ENCODE measurements around the gene SLC7A7.
"Not testable (repeated sequence)": the region's sequence is repeated elsewhere in the genome, so short reads cannot be mapped to it uniquely, and the experiment has no call there.

The SLC7A7 gene

DNA sequence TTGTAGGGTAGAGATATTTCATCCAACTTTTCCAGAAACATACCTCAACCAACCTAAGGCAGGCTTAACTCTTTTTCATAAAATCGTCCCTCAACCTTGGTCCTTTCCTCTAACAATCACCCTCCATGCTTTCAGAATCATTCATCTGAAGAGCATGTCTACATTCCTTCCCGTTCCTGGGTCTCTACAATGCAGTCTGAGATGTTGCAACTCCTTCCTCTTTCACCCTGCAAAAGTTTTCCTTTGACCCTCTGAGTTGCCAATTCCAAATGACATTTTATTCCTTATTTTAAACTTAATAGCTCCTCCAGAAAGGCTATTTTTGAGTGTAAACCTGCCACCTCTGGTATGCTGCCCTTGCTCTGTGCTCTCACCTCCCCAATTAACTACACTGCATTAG lies 16.7 kb downstream of the SLC7A7 start:
- no peak for TF ChIP-seq ZNF274 (IDR thresholded peaks at IDR 0.05; ENCODE audit: low read depth, low read length)
- H3K4me3 ChIP-seq (ENCODE audit: low read length) = no peak overlapping the region

DNA sequence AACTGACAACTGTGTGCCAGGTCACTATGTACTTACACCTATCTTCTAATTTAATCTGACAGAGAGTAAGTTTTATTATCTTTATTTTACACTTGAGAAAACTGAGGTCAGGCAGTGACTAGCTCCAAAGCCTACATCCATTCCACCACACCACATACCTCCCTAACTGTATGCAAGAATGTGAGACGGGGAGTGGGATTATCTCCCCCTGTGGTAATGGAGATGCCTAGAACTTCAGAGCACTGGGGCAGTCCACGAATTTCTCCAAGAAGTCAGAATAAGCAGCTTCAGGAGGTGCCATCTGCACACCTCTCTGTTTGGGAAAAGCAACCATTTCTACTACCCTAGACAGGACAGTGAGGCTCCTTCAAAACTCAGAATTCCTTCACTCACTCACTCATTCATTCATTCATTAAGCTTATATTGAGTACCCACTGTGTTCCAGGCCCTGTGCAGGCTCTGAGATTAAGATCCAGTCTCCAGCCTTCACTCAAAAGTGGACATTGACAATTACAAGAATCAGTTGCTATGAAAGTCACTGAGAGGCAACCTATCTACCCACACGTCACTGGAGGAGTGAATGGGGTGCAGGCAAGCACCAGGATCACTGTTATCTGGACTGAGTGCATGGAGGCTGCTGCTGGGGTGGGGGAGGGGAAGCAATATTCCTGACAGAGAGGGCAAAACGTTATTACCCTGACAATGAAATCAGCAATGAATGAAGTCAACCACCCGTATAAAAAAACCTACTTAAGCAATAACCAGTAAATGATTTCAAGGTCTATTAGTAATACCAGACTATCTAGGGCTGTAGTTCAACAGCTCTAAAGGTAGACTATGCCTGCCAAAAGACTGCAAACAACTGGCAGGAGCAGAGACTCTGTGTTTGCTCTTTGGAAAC lies 18.0 kb downstream of the SLC7A7 start:
- no peak for TF ChIP-seq ZNF274 (IDR thresholded peaks at IDR 0.05; ENCODE audit: low read depth, low read length)
- H3K4me3 ChIP-seq (ENCODE audit: low read length) = no peak overlapping the region

DNA sequence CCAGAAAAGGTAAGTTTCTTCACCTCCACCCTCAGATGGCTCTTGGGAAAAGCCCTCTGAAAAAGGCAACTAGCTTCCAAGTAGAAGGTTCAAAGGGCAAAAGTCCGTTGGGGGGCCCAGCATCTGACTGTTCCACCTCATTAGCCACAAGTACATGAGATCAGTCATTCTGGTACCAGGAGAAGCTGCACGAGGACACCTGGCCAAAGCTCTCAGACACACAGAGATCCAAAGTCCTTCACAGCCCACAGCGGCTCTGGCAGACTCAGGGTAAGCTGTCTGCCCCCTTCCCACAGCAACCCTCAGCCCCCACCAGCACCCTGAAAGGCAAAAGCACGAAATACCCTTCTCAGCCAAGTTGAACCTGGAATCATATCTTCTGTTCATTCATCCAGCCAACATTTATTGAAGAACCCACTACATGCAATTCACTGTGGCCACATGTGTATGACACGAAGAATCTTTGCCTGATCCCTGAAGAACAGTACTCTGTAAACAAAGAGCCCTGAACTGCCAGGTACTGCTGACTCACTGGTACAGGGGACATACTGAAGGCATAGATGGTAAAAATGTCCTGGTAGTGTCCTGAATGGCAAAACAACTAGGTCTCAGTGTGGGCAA lies 19.0 kb downstream of the SLC7A7 start:
- TF ChIP-seq ZNF274 (IDR thresholded peaks at IDR 0.05; ENCODE audit: low read depth, low read length) = no peak
- H3K4me3 ChIP-seq (ENCODE audit: low read length) = no peak overlapping the region; the same call in 1 of the 2 replicates

DNA sequence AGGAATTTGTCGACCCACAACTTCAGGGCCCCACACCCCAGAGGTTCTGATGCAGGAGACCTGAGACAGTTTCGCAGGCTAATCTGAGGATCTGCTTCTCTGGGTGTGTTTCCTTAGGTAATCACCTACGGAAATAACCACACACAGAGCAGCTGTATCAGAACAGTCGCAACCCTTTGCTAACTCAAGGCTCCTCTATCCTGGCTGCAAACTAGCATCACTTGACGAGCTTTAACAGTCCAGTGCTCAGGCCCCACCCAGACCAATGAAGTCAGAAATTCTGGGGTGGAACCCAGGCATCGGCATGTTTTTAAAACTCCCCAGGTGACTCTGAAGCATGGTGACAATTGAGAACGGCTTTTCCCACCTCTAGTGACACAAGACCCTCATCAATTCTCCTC lies 20.7 kb downstream of the SLC7A7 start:
- TF ChIP-seq ZNF274 (IDR thresholded peaks at IDR 0.05; ENCODE audit: low read depth, low read length) = no peak
- H3K4me3 ChIP-seq (ENCODE audit: low read length) = no peak overlapping the region

DNA sequence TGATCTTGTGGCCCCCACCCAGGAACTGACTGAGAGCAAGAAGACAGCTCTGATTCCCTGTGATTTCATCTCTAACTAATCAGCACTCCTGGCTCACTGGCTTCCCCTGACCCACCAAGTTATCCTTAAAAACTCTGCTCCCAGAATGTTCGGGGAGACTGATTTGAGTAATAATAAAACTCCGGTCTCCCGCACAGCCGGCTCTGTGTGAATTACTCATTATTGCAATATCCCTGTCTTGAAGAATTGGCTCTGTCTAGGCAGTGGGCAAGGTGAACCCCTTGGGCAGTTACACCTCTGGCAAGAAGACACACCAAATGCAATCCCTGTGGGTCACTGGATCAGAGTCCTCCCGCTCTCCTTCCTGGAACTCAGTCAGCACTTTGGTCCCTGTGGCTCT lies 21.3 kb downstream of the SLC7A7 start:
- no peak for TF ChIP-seq ZNF274 (IDR thresholded peaks at IDR 0.05; ENCODE audit: low read depth, low read length)
- no peak overlapping the region for H3K4me3 ChIP-seq (ENCODE audit: low read length)

DNA sequence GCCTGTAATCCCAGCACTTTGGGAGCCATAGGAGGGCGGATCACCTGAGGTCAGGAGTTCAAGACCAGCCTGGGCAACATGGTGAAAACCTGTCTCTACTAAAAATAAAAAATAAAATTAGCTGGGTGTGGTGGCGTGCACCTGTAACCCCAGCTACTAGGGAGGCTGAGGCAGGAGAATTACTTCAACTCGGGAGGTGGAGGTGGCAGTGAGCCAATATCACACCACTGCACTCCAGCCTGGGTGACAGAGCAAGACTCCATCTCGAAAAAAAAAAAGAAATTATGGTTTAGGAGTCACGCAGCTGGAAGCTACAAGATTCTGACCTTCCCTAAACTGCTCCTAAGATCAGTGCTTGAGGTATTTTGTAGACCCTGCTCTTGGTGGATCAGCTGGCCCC lies 21.7 kb downstream of the SLC7A7 start:
- not testable (repeated sequence) for H3K4me3 ChIP-seq (ENCODE audit: low read length)

DNA sequence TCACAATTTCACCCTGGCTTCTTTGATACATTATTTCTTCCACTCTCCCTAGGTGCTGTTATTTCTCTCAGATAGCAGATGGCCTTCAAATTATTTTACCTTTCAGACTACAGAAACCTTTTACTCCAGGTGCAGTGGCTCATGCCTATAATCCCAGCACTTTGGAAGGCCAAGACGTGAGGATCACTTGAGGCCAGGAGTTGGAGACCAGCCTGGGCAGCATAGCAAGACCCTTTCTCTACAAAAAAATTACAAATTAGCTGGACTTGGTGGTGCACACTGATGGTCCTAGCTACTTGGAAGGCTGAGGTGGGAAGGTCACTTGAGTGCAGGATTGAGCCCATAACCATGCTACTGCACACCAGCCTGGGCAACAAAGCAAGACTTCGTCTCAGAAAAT lies 23.1 kb downstream of the SLC7A7 start:
- no peak for TF ChIP-seq ZNF274 (IDR thresholded peaks at IDR 0.05; ENCODE audit: low read depth, low read length)
- H3K4me3 ChIP-seq (ENCODE audit: low read length) = no peak overlapping the region

DNA sequence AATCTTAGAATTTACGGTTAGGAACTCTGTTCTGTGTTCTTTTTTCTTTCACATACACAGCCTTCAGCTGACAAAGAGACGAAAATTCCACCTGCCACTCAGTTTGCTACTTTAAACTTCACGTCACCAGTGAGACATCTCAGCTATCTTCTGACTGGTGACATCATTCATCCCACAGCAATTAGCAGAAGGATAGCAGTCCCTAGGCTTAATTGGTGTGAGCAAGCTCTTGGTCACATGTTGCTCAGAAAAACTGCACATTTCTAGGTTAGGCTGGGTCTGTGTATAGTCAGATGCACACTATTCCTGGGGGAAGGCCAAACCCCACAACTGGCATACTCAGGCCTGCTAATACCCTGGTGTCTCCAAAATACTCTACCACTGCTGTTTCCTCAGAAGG lies 23.9 kb downstream of the SLC7A7 start:
- TF ChIP-seq ZNF274 (IDR thresholded peaks at IDR 0.05; ENCODE audit: low read depth, low read length) = no peak
- H3K4me3 ChIP-seq (ENCODE audit: low read length) = no peak overlapping the region

DNA sequence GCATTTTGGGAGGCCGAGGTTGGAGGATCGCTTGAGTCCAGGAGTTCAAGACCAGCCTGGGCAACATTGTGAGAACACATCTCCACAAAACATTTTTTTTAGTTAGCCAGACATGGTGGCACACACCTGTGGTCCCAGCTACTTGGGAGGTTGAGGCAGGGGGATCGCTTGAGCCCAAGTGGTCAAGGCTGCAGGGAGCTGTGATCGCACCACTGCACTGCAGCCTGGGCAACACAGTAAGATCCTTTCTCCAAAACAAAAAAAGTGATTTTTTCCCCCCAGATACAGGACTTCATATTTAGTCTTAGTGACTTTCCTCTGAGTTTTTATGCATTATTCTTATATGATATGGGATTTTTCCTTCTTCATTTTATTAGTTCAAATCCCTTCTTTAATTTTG lies 28.6 kb downstream of the SLC7A7 start:
- TF ChIP-seq ZNF274 (IDR thresholded peaks at IDR 0.05; ENCODE audit: low read depth, low read length) = no peak

DNA sequence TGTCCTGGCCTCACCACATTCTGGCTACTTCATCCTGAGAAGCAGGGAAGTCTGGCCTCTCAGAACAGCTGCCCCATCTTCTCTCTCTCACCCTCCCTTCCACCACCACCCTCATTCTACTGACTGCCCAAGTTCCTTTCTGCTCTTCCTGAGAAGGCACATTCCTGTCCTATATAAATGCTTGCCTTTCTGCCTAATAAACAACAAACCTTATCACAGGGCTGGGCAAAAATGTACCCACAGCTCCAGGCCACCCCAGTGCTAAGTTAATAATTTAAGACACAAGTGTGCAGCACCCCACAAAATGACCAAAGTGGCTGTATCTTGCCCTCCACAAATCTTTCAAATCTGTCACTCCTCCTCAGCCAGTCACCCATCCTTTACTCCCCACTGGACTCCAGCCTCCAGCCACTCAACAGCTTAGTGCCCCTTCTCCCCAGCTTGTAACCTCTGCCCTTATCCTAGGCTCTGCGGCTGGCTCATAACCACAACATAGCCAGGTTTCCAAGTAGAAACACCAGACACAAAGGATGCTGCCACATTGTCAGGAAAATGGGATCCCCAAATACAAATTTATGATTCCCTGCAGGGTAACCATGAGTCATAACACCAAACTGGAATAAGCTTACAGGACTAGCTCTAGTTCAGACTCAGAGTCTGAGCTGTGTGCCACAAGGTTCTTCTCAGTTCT lies 33.8 kb downstream of the SLC7A7 start:
- TF ChIP-seq ZNF274 (IDR thresholded peaks at IDR 0.05; ENCODE audit: low read depth, low read length) = no peak
- H3K4me3 ChIP-seq (ENCODE audit: low read length) = no peak overlapping the region

More for the DNA sequence above, 28.6 kb downstream of the SLC7A7 start:
- H3K4me3 ChIP-seq (ENCODE audit: low read length) = no peak overlapping the region

DNA sequence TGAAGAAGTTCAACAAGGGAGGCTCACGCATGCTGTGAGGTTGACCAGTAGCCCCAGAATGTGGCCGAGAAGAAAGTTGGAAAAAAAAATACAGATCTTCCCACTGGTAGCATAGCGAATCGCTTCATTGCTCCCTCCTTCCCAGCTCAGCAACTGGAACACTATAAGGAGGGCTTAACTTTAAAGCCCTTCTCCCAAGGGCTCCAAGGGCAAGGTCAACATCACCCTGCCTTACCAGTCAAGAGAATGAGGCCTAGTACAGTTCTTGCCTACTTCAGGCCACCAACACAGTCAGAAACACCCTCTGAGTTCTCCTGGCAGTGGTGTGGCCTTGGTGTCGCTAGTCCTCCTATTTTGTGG lies 34.3 kb downstream of the SLC7A7 start:
- TF ChIP-seq ZNF274 (IDR thresholded peaks at IDR 0.05; ENCODE audit: low read depth, low read length) = no peak
- H3K4me3 ChIP-seq (ENCODE audit: low read length) = no peak overlapping the region

DNA sequence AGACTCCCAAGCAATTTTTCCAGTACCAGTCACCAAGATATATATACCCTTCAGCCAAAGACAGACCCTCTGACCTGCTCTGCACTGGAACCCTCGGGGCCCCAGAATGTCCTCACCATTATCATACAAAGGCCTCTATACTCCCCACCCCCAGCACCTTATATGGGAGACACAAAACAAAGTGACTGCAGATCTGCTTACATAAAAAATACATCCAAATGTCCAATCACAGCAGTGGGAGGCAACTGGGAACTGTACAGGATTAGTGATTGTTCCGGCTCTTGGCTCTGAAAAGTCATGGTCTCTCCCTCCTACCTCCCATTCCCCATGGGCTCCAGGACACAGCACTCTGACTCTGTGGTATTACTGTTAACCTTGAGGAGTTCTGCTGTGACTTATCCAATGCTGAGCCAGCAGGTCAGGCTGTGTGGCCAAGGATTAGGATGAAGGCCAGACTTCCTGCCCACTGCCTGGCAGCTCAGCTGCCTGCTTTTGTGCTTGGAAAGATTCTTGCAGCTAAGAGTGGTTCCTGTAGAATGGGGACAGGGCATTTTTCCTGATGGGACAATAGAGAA lies 35.0 kb downstream of the SLC7A7 start:
- TF ChIP-seq ZNF274 (IDR thresholded peaks at IDR 0.05; ENCODE audit: low read depth, low read length) = no peak

DNA sequence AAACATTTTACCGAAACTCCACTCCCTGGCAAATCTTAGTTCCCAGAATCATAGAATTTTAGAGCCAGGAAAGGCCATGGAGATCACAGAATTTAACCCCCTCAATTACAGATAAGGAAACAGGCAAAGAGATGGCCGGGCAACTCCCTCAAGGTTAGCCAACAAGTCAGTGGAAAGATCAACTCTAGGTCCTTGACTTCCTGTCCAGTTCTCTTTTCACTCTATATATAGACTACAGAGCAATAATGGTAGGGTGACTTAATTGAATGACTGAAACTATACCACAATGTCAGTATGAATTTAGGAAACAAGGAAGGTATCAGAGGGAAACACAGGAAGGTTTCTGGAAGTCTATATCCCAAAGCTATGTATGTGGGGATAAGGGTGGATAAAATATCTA lies 37.2 kb downstream of the SLC7A7 start:
- TF ChIP-seq ZNF274 (IDR thresholded peaks at IDR 0.05; ENCODE audit: low read depth, low read length) = no peak
- H3K4me3 ChIP-seq (ENCODE audit: low read length) = no peak overlapping the region

More for the DNA sequence above, 35.0 kb downstream of the SLC7A7 start:
- no peak overlapping the region for H3K4me3 ChIP-seq (ENCODE audit: low read length)

DNA sequence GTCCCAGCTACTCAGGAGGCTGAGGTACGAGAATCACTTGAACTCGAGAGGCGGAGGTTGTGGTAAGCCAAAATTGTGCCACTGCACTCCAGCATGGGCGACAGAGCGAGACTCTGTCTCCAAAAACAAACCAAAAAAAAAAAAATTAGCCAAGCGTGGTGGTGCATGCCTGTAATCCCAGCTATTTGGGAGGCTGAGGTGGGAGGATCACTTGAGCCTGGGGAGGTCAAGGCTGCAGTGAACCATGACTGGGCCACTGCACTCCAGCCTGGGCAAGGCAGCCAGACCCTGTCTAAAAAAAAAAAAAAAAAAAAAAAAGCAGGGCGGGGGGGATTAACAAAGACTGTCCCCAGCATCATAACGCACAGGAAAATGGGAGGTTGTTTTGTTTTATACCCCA lies 38.4 kb downstream of the SLC7A7 start:
- not testable (repeated sequence) for H3K4me3 ChIP-seq (ENCODE audit: low read length)

DNA sequence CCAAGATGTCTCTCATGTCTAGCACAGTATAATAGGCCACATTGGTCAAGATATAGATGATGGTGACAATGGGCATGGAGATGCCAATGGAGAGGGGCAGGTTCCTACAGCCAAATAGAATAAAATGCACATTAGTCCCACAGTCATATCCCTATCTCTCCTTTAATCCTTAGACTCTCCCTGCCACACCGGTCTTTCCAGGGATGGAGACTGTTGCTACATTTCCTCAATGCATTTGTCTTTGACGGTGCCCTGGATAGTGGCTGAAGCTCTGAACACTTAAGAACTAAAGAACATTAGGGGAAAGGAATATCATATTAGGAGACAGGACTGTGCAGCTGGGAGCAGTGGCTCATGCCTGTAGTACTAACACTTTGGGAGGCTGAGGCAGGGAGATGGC lies 39.0 kb downstream of the SLC7A7 start:
- TF ChIP-seq ZNF274 (IDR thresholded peaks at IDR 0.05; ENCODE audit: low read depth, low read length) = no peak
- no peak overlapping the region for H3K4me3 ChIP-seq (ENCODE audit: low read length)

All from GM08714 (cell line).